ENCODE results near the gene CSTB. TPM values are rescaled to one million over a fixed set of nuclear protein-coding genes. Genes with fewer than 3 reads are reported as not detected.

The CSTB gene
- total and polyA plus RNA-seq, 4 donors = 3.8 to 62.4 (median 33.7) TPM

DNA sequence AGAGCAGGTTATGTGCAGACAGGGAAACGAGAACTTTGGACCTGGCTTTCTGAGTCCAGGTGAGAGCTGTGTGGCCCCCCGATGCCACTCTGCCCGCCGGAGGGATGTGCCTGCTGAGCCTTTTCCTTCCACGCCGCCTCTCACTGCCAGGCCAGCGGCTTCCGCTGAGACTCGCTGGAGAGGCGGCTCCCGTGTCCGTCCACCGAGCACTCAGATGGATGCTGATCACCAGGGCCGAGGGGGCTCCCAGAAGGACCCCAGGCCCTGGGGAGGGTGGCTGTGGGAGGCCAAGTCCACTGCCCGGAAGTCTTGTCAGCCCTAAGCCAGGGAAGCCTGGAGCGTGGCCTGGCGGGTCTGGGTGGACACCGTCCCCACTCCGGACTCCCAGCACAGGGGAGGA is 16.5 kb downstream of the CSTB start:
- Histone ChIP-seq H3K4me1 (ENCODE audit: control insufficient read depth in 4 of 4, insufficient read depth in 4 of 4, low read length in 3 of 4) (peaks cover 5 to 13% (median 9%) of the 10 kb centered on the region in 4 donors), H3K9me3 (ENCODE audit: control insufficient read depth in 4 of 4, low read length in 3 of 4) (no peaks in the 10 kb centered on the region), H3K27ac (ENCODE audit: low read depth in 1 of 2, low read length in 2 of 2) (no peak overlapping the region), H3K4me3 (ENCODE audit: low read depth in 1 of 3, low read length in 3 of 3) (no peak overlapping the region), H3K27me3 (ENCODE audit: control insufficient read depth in 4 of 4, insufficient read depth in 4 of 4, low read length in 3 of 4) (no peaks in the 10 kb centered on the region), H3K36me3 (ENCODE audit: control insufficient read depth in 4 of 4, insufficient read depth in 3 of 4, low read depth in 1 of 4, low read length in 3 of 4) (peaks cover 10 to 46% (median 10%) of the 10 kb centered on the region in 4 donors), H3K9ac (ENCODE audit: low read depth in 1 of 2, low read length in 2 of 2) (no peak overlapping the region)
- 96% methylated on average over 19 of the region's 19 CpGs for WGBS
- TF ChIP-seq YY1 (IDR thresholded peaks at IDR 0.05) (no peak), RXRA (IDR thresholded peaks at IDR 0.05) (no peak), RAD21 (IDR thresholded peaks at IDR 0.05) (no peak), NR2F2 (IDR thresholded peaks at IDR 0.05) (no peak), JUND (IDR thresholded peaks at IDR 0.05) (no peak), FOXA2 (IDR thresholded peaks at IDR 0.05) (no peak), TAF1 (conservative IDR thresholded peaks at IDR 0.05) (no peak)
- TF ChIP-seq, protein P1, sequence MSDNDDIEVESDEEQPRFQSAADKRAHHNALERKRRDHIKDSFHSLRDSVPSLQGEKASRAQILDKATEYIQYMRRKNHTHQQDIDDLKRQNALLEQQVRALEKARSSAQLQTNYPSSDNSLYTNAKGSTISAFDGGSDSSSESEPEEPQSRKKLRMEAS (IDR thresholded peaks at IDR 0.05) = no peak
- TF ChIP-seq, protein P2, sequence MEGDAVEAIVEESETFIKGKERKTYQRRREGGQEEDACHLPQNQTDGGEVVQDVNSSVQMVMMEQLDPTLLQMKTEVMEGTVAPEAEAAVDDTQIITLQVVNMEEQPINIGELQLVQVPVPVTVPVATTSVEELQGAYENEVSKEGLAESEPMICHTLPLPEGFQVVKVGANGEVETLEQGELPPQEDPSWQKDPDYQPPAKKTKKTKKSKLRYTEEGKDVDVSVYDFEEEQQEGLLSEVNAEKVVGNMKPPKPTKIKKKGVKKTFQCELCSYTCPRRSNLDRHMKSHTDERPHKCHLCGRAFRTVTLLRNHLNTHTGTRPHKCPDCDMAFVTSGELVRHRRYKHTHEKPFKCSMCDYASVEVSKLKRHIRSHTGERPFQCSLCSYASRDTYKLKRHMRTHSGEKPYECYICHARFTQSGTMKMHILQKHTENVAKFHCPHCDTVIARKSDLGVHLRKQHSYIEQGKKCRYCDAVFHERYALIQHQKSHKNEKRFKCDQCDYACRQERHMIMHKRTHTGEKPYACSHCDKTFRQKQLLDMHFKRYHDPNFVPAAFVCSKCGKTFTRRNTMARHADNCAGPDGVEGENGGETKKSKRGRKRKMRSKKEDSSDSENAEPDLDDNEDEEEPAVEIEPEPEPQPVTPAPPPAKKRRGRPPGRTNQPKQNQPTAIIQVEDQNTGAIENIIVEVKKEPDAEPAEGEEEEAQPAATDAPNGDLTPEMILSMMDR (IDR thresholded peaks at IDR 0.05; ENCODE audit: low read depth, low read length, missing input control) = no peak
- TF ChIP-seq, protein P3, sequence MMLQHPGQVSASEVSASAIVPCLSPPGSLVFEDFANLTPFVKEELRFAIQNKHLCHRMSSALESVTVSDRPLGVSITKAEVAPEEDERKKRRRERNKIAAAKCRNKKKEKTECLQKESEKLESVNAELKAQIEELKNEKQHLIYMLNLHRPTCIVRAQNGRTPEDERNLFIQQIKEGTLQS (IDR thresholded peaks at IDR 0.05) = no peak
- TF ChIP-seq, protein P4, sequence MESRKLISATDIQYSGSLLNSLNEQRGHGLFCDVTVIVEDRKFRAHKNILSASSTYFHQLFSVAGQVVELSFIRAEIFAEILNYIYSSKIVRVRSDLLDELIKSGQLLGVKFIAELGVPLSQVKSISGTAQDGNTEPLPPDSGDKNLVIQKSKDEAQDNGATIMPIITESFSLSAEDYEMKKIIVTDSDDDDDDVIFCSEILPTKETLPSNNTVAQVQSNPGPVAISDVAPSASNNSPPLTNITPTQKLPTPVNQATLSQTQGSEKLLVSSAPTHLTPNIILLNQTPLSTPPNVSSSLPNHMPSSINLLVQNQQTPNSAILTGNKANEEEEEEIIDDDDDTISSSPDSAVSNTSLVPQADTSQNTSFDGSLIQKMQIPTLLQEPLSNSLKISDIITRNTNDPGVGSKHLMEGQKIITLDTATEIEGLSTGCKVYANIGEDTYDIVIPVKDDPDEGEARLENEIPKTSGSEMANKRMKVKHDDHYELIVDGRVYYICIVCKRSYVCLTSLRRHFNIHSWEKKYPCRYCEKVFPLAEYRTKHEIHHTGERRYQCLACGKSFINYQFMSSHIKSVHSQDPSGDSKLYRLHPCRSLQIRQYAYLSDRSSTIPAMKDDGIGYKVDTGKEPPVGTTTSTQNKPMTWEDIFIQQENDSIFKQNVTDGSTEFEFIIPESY (IDR thresholded peaks at IDR 0.05) = no peak
- DNase-seq (ENCODE audit: low spot score) = no peak

DNA sequence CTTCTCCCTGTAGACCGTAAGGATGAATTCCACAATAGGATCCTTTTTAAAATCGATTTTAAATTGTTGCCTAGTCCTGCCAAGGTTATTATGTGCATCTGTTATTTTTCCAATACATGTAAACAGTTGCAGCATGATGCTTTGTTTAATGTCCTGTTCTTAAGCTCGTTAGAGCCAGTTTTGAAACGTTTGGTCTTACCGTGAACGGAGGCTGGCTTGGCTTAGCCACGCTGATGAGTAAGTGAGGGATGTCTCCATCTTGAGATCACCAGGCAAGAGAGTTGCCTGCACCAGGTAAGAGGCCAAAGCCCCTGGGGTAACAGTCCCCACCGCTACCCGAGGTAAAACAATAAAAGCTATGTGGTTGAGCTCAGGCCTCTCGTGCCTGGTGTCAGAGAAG is 17.3 kb downstream of the CSTB start:
- peak overlapping the region in 1 of 2 donors; percentile 53 for H3K27ac ChIP-seq (ENCODE audit: low read depth in 1 of 2, low read length in 2 of 2)
- 67% methylated on average over 10 of the region's 10 CpGs for WGBS
- no peaks in the 10 kb centered on the region for H3K9me3 ChIP-seq (ENCODE audit: control insufficient read depth in 4 of 4, low read length in 3 of 4)
- DNase-seq (ENCODE audit: low spot score) = no peak
- no peak overlapping the region for H3K9ac ChIP-seq (ENCODE audit: low read depth in 1 of 2, low read length in 2 of 2)
- H3K36me3 ChIP-seq (ENCODE audit: control insufficient read depth in 4 of 4, insufficient read depth in 3 of 4, low read depth in 1 of 4, low read length in 3 of 4) = peaks cover 10 to 54% (median 13%) of the 10 kb centered on the region in 4 donors
- peaks cover 5 to 13% (median 9%) of the 10 kb centered on the region in 4 donors for H3K4me1 ChIP-seq (ENCODE audit: control insufficient read depth in 4 of 4, insufficient read depth in 4 of 4, low read length in 3 of 4)
- H3K27me3 ChIP-seq (ENCODE audit: control insufficient read depth in 4 of 4, insufficient read depth in 4 of 4, low read length in 3 of 4) = no peaks in the 10 kb centered on the region
- H3K4me3 ChIP-seq (ENCODE audit: low read depth in 1 of 3, low read length in 3 of 3) = no peak overlapping the region
- TF ChIP-seq, protein P1 (IDR thresholded peaks at IDR 0.05) = no peak
- TF ChIP-seq RAD21 (IDR thresholded peaks at IDR 0.05) = no peak
- TF ChIP-seq NR2F2 (IDR thresholded peaks at IDR 0.05) = no peak
- TF ChIP-seq EGR1 (IDR thresholded peaks at IDR 0.05; ENCODE audit: low read depth in 2 of 2) = no peak
- TF ChIP-seq HNF4A (conservative IDR thresholded peaks at IDR 0.05) = no peak
- TF ChIP-seq JUND (IDR thresholded peaks at IDR 0.05) = no peak
- no peak for TF ChIP-seq SP1 (IDR thresholded peaks at IDR 0.05)
- TF ChIP-seq FOXA2 (IDR thresholded peaks at IDR 0.05) = no peak
- no peak for TF ChIP-seq RXRA (IDR thresholded peaks at IDR 0.05)
- TF ChIP-seq, protein P5, sequence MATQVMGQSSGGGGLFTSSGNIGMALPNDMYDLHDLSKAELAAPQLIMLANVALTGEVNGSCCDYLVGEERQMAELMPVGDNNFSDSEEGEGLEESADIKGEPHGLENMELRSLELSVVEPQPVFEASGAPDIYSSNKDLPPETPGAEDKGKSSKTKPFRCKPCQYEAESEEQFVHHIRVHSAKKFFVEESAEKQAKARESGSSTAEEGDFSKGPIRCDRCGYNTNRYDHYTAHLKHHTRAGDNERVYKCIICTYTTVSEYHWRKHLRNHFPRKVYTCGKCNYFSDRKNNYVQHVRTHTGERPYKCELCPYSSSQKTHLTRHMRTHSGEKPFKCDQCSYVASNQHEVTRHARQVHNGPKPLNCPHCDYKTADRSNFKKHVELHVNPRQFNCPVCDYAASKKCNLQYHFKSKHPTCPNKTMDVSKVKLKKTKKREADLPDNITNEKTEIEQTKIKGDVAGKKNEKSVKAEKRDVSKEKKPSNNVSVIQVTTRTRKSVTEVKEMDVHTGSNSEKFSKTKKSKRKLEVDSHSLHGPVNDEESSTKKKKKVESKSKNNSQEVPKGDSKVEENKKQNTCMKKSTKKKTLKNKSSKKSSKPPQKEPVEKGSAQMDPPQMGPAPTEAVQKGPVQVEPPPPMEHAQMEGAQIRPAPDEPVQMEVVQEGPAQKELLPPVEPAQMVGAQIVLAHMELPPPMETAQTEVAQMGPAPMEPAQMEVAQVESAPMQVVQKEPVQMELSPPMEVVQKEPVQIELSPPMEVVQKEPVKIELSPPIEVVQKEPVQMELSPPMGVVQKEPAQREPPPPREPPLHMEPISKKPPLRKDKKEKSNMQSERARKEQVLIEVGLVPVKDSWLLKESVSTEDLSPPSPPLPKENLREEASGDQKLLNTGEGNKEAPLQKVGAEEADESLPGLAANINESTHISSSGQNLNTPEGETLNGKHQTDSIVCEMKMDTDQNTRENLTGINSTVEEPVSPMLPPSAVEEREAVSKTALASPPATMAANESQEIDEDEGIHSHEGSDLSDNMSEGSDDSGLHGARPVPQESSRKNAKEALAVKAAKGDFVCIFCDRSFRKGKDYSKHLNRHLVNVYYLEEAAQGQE (IDR thresholded peaks at IDR 0.05) = no peak
- no peak for TF ChIP-seq GABPA (IDR thresholded peaks at IDR 0.05 in 1 of 2, conservative IDR thresholded peaks at IDR 0.05 in 1 of 2)
- no peak for TF ChIP-seq HNF4G (IDR thresholded peaks at IDR 0.05)
